Progenitor cell of endocrine pancreas (in vitro differentiated cells): ENCODE data around the gene DLK1. TPM values are rescaled to one million over a fixed set of nuclear protein-coding genes. Genes with fewer than 3 reads are reported as not detected.

Source experiments
- DNase-seq: peaks from one replicate; pipeline ENCODE4 v3.0.0; 2021; ENCODE audit warnings: low spot score; ENCODE audit not compliant: unreplicated experiment
- H3K27ac Mint-ChIP-seq: 2 replicates; pipeline ENCODE4 v1.8.0; 2021; ENCODE audit warnings: mild to moderate bottlenecking, moderate library complexity, mixed read lengths
- H3K27me3 Mint-ChIP-seq: 2 replicates; pipeline ENCODE4 v1.8.0; 2021; ENCODE audit warnings: mixed read lengths
- H3K36me3 Mint-ChIP-seq: 2 replicates; pipeline ENCODE4 v1.8.0; 2022; ENCODE audit warnings: mixed read lengths; ENCODE audit not compliant: insufficient read depth
- H3K4me1 Mint-ChIP-seq: 2 replicates; pipeline ENCODE4 v1.8.0; 2021; ENCODE audit warnings: low read depth, mixed read lengths
- H3K4me3 Mint-ChIP-seq: 2 replicates; pipeline ENCODE4 v1.8.0; 2021; ENCODE audit warnings: low read depth, mild to moderate bottlenecking, moderate library complexity, mixed read lengths
- H3K9me3 Mint-ChIP-seq: 2 replicates; pipeline ENCODE4 v1.8.0; 2021; ENCODE audit warnings: low read depth, mixed read lengths
- CTCF ChIP-seq: fragments of 200-600 bp; sonication (generic); IDR thresholded peaks from one replicate; pipeline ENCODE4 v1.5.0; 2021; ENCODE audit warnings: antibody characterized with exemption, mild to moderate bottlenecking; ENCODE audit not compliant: unreplicated experiment
- total RNA-seq: library from RNA; stranded (reverse); gene quantifications from 2 replicates; pipeline ENCODE4 v1.2.1, GENCODE V29; 2021

DLK1 gene
- total RNA-seq, 1 donor from 2014 or later, result 5,856 TPM

DNA sequence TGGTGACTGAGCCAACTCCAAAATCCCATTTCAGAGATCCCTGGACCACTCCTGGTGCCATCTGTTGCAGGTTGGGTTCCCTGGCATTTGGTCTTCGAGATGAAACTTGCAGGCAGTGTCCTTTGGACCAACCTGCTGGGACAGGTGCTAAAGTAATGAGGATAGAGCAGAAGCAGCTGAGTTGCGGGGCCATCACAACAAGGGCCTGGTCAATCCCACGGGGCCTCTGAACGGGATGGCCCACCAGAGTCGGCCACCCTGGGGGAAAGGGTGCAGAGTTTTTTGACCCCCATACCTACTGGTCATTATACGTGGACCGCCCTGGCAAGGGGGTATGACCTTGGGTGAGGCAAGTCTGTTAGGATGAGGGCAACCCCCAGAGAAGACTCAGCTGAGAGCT is 39.3 kb downstream of the DLK1 start:
- DNase-seq, result no peak
- TF ChIP-seq CTCF, result no peak
- Mint-ChIP-seq H3K27ac (no peak overlapping the region), H3K9me3 (peaks cover 4% of the 10 kb centered on the region), H3K4me1 (no peaks in the 10 kb centered on the region), H3K36me3 (peaks cover 1% of the 10 kb centered on the region), H3K27me3 (no peaks in the 10 kb centered on the region), H3K4me3 (no peak overlapping the region)

GRCh38 chr14:100767003-100767787 is 40.5 kb downstream of the DLK1 start:
- TF ChIP-seq CTCF, result no peak
- no peak for DNase-seq
- Mint-ChIP-seq H3K27ac (no peak overlapping the region), H3K4me1 (no peaks in the 10 kb centered on the region), H3K27me3 (no peaks in the 10 kb centered on the region), H3K9me3 (peaks cover 4% of the 10 kb centered on the region), H3K36me3 (peaks cover 1% of the 10 kb centered on the region), H3K4me3 (no peak overlapping the region)

- peaks cover 1% of the 10 kb centered on the region for H3K36me3 Mint-ChIP-seq
- H3K4me1 Mint-ChIP-seq, result no peaks in the 10 kb centered on the region
- DNase-seq, result no peak
- no peak overlapping the region for H3K4me3 Mint-ChIP-seq
- no peak for TF ChIP-seq CTCF
- no peak overlapping the region for H3K27ac Mint-ChIP-seq
- peaks cover 4% of the 10 kb centered on the region for H3K9me3 Mint-ChIP-seq
- no peaks in the 10 kb centered on the region for H3K27me3 Mint-ChIP-seq
Observed at GRCh38 chr14:100767788-100768536, 41.3 kb downstream of the DLK1 start.

DNA sequence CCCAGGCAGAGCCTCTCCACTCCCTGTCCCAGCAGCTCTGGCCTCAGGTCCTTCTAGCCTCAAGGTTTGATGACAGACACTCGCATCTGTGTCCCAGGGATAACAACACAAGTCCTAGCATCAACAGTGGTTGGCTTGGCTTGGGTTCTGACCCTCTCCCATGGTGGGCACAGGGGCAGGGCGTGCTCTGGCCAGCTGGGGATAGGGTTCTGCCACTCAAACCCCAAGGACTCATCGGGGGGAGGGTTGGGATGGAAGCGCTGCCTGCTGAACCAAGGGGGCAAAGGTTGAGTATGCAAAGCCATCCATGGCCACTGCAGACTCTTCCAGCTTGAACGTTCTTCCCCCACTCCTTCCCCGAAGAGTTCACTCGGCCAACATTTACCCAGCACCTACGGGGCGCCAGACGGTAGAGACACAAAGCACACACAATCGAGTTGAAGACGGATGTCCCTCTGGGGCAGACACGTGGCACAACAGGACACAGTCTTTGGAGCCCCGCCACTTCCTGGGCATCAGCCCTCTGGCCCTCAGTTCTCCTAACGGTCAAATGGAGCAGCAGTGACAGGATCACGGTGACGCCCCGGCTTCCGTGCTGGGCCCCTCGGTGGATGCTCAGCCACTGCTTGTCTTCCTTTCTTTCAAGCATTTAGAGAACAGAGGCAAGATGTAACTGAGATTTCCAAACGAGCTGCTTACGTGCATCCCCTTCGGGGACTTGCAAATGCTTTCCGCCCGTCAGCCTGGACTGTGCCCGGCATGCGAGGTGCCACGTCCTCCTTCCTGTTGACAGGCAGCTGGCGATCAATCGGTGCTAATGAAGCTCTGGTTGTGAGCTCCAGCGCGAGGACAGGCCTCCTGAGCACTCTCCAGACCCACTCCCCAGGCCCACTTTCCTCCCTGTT is 42.6 kb downstream of the DLK1 start:
- Mint-ChIP-seq H3K4me1 (no peaks in the 10 kb centered on the region), H3K27me3 (peaks cover 3% of the 10 kb centered on the region), H3K36me3 (peaks cover 1% of the 10 kb centered on the region), H3K27ac (no peak overlapping the region), H3K4me3 (no peak overlapping the region), H3K9me3 (peaks cover 4% of the 10 kb centered on the region)
- no peak for TF ChIP-seq CTCF
- no peak for DNase-seq

DNA sequence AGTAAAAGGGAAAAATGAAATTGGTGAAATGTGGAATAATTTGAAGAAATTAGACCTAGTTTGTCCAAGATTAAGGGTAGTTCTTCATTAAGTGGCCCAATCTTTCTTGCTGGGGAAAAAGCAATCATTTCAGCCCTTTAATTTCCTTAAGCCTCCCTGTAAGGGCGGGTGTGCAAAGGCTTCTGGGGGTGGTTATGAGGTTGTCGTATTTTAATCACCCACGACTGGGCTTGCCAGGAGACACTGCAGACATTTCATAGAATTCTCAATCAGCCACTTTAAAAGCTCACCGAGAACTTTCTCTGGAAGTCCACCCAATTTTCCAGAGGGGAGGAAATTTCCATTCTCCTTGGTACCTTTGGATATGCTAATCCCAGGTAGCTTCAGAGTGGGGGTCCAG is 43.4 kb downstream of the DLK1 start:
- peaks cover 4% of the 10 kb centered on the region for H3K9me3 Mint-ChIP-seq
- peaks cover 1% of the 10 kb centered on the region for H3K36me3 Mint-ChIP-seq
- TF ChIP-seq CTCF, result no peak
- DNase-seq, result no peak
- H3K4me3 Mint-ChIP-seq, result no peak overlapping the region
- no peaks in the 10 kb centered on the region for H3K4me1 Mint-ChIP-seq
- H3K27ac Mint-ChIP-seq, result no peak overlapping the region
- H3K27me3 Mint-ChIP-seq, result peaks cover 6% of the 10 kb centered on the region
